ENCODE data around the gene CALN1.

Gene CALN1

GRCh38 chr7:72028267-72028666, 383.9 kb downstream of the CALN1 start:
- no peak for DNase-seq

GRCh38 chr7:72025381-72025960, 386.7 kb downstream of the CALN1 start:
- no peak for DNase-seq

GRCh38 chr7:72023926-72024325, 388.2 kb downstream of the CALN1 start:
- no peak for DNase-seq

GRCh38 chr7:72021716-72022115, 390.4 kb downstream of the CALN1 start:
- DNase-seq = no peak

GRCh38 chr7:72020311-72020710, 391.8 kb downstream of the CALN1 start:
- DNase-seq = no peak

- DNase-seq = no peak
Observed at GRCh38 chr7:72019436-72019835, 392.7 kb downstream of the CALN1 start.

- DNase-seq = no peak
Observed at GRCh38 chr7:72017756-72018155, 394.4 kb downstream of the CALN1 start.

GRCh38 chr7:72016574-72016973, 395.6 kb downstream of the CALN1 start:
- DNase-seq = no peak

GRCh38 chr7:72015136-72015535, 397.0 kb downstream of the CALN1 start:
- no peak for DNase-seq

GRCh38 chr7:72007018-72007417, 405.1 kb downstream of the CALN1 start:
- no peak for DNase-seq

GRCh38 chr7:72003236-72003635, 408.9 kb downstream of the CALN1 start:
- no peak for DNase-seq

- DNase-seq = no peak
Observed at GRCh38 chr7:71996141-71996540, 416.0 kb downstream of the CALN1 start.

GRCh38 chr7:71995111-71995510, 417.0 kb downstream of the CALN1 start:
- DNase-seq = no peak

- DNase-seq = no peak
Observed at GRCh38 chr7:71991586-71991985, 420.6 kb downstream of the CALN1 start.

- no peak for DNase-seq
Observed at GRCh38 chr7:71990138-71990462, 422.0 kb downstream of the CALN1 start.

GRCh38 chr7:71988201-71988600, 423.9 kb downstream of the CALN1 start:
- no peak for DNase-seq

- DNase-seq = no peak
Observed at GRCh38 chr7:71987200-71987767, 424.9 kb downstream of the CALN1 start.

- DNase-seq = no peak
Observed at GRCh38 chr7:71984348-71984747, 427.8 kb downstream of the CALN1 start.

GRCh38 chr7:71982851-71983250, 429.3 kb downstream of the CALN1 start:
- DNase-seq = no peak

- peak; percentile 3 for DNase-seq
Observed at GRCh38 chr7:71976645-71977044, 435.5 kb downstream of the CALN1 start.

GRCh38 chr7:71974611-71975010, 437.5 kb downstream of the CALN1 start:
- no peak for DNase-seq

GRCh38 chr7:71972534-71972933, 439.6 kb downstream of the CALN1 start:
- no peak for DNase-seq

- DNase-seq = no peak
Observed at GRCh38 chr7:71970725-71971124, 441.4 kb downstream of the CALN1 start.

GRCh38 chr7:71962636-71963035, 449.5 kb downstream of the CALN1 start:
- no peak for DNase-seq

- no peak for DNase-seq
Observed at GRCh38 chr7:71961283-71961682, 450.9 kb downstream of the CALN1 start.

Data from stimulated activated CD4-positive, alpha-beta T cell treated with anti-CD3 and anti-CD28 coated beads, Interleukin-15, amount 100 ng/mL, for 24 hours (primary cell).